ENCODE measurements around the gene LMX1B.

DNA sequence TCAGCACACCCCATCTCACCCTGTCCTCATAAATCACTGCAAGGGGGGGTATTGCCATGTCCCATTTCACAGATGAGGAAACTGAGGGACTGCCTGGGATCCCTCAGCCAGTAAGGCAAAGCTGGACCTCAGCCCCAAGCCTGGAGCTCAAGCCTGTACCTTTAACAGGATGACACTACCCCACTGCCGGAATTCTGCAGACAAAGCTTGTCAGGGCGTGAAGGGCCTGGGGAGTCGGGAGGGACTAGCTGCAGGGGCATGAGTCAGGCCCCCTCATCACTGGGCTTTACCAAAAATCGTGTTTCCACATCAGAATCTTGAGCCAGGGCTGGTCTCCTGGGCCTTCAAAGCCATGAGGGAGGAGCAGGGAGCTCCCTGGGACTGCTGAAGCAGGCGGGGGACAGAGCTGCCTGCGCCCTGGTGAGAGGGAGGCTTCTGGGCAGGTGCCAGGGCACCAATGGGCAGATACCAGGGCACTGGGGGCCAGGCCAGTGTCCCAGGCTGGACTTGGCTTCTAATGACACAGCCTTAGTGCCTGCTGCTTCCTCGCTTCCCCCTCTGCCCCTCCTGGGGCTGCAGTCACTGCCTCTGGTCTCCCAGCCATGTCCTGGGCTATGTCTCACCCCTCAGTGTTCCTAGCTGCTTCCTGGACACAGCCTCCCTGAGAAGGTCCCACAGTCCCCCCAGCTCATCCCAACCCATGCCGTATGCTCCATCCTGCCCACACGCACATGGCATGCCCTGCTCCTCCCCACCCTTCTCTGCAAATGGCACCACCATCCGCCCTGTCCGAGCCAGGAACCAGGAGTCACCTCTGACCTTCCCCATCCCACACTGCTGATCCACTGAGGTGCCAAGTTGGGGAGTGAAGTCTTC, 80.7 kb downstream of the LMX1B start:
- TF ChIP-seq POLR2A (IDR thresholded peaks at IDR 0.05; ENCODE audit: low read depth, low read length) (no peak), EZH2 (IDR thresholded peaks at IDR 0.05; ENCODE audit: borderline replicate concordance, low read depth, low read length, severe bottlenecking) (no peak), POLR2AphosphoS5 (IDR thresholded peaks at IDR 0.05; ENCODE audit: insufficient read depth, low read depth, low read length) (no peak), MYC (IDR thresholded peaks at IDR 0.05; ENCODE audit: low read depth, low read length) (no peak)
- TF ChIP-seq, protein P1, sequence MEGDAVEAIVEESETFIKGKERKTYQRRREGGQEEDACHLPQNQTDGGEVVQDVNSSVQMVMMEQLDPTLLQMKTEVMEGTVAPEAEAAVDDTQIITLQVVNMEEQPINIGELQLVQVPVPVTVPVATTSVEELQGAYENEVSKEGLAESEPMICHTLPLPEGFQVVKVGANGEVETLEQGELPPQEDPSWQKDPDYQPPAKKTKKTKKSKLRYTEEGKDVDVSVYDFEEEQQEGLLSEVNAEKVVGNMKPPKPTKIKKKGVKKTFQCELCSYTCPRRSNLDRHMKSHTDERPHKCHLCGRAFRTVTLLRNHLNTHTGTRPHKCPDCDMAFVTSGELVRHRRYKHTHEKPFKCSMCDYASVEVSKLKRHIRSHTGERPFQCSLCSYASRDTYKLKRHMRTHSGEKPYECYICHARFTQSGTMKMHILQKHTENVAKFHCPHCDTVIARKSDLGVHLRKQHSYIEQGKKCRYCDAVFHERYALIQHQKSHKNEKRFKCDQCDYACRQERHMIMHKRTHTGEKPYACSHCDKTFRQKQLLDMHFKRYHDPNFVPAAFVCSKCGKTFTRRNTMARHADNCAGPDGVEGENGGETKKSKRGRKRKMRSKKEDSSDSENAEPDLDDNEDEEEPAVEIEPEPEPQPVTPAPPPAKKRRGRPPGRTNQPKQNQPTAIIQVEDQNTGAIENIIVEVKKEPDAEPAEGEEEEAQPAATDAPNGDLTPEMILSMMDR (IDR thresholded peaks at IDR 0.05; ENCODE audit: extremely low read depth in 1 of 2, insufficient read depth in 1 of 2, low read depth in 1 of 2, low read length in 2 of 2) = no peak

Data from endothelial cell of umbilical vein (primary cell).